Progenitor cell of endocrine pancreas (in vitro differentiated cells): Measurements from ENCODE around the gene SARS2. TPM values are rescaled to one million over a fixed set of nuclear protein-coding genes. Genes with fewer than 3 reads are reported as not detected.
A peak's percentile ranks its signal among the peaks of the same experiment; 100 is the strongest.

Experiments
- DNase-seq: peaks from one replicate; pipeline ENCODE4 v3.0.0; 2021; ENCODE audit warnings: low spot score; ENCODE audit not compliant: unreplicated experiment
- H3K27ac Mint-ChIP-seq: 2 replicates; pipeline ENCODE4 v1.8.0; 2021; ENCODE audit warnings: mild to moderate bottlenecking, moderate library complexity, mixed read lengths
- H3K27me3 Mint-ChIP-seq: 2 replicates; pipeline ENCODE4 v1.8.0; 2021; ENCODE audit warnings: mixed read lengths
- H3K36me3 Mint-ChIP-seq: 2 replicates; pipeline ENCODE4 v1.8.0; 2022; ENCODE audit warnings: mixed read lengths; ENCODE audit not compliant: insufficient read depth
- H3K4me1 Mint-ChIP-seq: 2 replicates; pipeline ENCODE4 v1.8.0; 2021; ENCODE audit warnings: low read depth, mixed read lengths
- H3K4me3 Mint-ChIP-seq: 2 replicates; pipeline ENCODE4 v1.8.0; 2021; ENCODE audit warnings: low read depth, mild to moderate bottlenecking, moderate library complexity, mixed read lengths
- H3K9me3 Mint-ChIP-seq: 2 replicates; pipeline ENCODE4 v1.8.0; 2021; ENCODE audit warnings: low read depth, mixed read lengths
- total RNA-seq: library from RNA; stranded (reverse); gene quantifications from 2 replicates; pipeline ENCODE4 v1.2.1, GENCODE V29; 2021
- TF ChIP-seq, protein P1 (sequence below): fragments of 200-600 bp; sonication (generic); IDR thresholded peaks from one replicate; pipeline ENCODE4 v1.5.0; 2021; ENCODE audit warnings: antibody characterized with exemption, mild to moderate bottlenecking; ENCODE audit not compliant: unreplicated experiment

Gene SARS2
- total RNA-seq, 1 donor from 2014 or later, result 68.2 TPM

GRCh38 chr19:38917921-38918491 lies 12.6 kb downstream of the SARS2 start:
- no peak for DNase-seq
- no peaks in the 10 kb centered on the region for H3K27me3 Mint-ChIP-seq
- H3K27ac Mint-ChIP-seq, result peak overlapping the region; percentile 77
- peaks cover 12% of the 10 kb centered on the region for H3K36me3 Mint-ChIP-seq
- H3K4me1 Mint-ChIP-seq, result no peaks in the 10 kb centered on the region
- TF ChIP-seq, protein P1, sequence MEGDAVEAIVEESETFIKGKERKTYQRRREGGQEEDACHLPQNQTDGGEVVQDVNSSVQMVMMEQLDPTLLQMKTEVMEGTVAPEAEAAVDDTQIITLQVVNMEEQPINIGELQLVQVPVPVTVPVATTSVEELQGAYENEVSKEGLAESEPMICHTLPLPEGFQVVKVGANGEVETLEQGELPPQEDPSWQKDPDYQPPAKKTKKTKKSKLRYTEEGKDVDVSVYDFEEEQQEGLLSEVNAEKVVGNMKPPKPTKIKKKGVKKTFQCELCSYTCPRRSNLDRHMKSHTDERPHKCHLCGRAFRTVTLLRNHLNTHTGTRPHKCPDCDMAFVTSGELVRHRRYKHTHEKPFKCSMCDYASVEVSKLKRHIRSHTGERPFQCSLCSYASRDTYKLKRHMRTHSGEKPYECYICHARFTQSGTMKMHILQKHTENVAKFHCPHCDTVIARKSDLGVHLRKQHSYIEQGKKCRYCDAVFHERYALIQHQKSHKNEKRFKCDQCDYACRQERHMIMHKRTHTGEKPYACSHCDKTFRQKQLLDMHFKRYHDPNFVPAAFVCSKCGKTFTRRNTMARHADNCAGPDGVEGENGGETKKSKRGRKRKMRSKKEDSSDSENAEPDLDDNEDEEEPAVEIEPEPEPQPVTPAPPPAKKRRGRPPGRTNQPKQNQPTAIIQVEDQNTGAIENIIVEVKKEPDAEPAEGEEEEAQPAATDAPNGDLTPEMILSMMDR, result peak; percentile 18
- H3K9me3 Mint-ChIP-seq, result no peaks in the 10 kb centered on the region
- H3K4me3 Mint-ChIP-seq, result no peak overlapping the region

DNA sequence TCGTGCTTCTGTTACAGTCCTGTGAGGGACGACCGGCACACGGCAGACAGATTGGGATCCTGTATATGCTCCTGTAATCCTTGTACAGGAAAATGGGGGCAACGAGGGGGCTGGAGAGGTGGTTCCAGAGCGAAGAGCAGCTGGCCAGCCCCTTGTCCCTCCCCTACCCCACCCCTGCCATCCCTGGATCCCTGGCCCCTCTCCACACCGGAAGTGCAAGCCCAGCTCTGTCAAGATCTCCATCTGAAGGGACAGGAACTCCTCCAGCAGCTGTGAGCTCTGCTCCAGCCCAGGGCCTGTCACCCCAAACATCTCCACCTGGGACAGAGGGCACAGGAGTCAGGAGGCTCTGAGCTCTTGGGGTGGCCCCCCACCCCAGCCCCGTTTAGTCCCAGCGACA lies 13.0 kb downstream of the SARS2 start:
- Mint-ChIP-seq H3K27me3 (peaks cover 2% of the 10 kb centered on the region), H3K4me3 (no peak overlapping the region), H3K9me3 (no peaks in the 10 kb centered on the region), H3K36me3 (peaks cover 11% of the 10 kb centered on the region), H3K27ac (no peak overlapping the region), H3K4me1 (no peaks in the 10 kb centered on the region)
- no peak for DNase-seq
- TF ChIP-seq, protein P1, result no peak

DNA sequence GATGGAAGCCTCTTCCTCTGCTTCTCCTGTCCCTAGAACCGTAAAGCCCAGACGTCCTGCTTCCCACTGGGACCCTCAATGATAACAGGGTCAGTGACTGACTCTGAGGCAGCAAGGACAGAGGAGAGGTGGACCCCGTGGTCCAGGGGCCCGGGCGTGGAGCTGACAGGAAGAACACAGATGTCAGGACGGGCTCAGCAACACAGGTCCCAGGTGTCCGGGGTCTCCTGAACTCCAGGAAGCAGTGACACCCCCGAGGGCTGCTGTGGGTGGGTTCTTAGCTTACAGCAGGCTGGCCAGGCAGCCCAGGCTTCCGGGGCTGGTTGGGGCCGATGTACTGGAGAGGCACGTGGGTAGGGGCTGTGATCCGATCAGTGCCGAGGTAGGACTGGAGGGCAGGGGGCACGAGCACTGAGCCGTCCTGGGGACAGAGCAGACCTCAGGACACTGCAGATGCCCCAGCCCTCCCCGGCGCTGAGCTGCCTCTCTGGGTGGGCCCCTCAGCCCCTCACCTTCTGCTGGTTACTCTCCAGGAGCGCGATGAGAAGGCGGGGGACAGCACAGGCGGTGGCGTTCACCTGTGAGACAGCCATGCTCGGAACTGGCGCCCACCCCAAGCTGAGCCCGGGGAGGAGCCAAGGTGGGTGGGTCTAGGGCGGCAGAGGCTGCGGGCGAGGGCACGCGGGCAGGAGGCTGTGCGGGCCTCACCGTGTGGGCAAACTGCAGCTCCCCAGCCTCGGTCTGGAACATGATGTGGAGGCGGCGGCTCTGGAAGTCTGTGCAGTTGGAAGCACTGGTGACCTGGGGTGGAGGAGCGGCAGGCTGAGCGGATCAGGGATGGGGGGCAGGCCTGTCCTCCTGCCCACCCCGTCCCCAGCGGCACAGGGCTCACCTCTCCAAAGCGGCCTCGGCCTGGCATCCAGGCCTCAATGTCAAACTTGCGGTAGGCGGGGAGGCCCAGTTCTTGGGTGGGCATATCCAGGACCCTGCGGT lies 14.9 kb downstream of the SARS2 start:
- H3K9me3 Mint-ChIP-seq, result no peaks in the 10 kb centered on the region
- H3K36me3 Mint-ChIP-seq, result peaks cover 2% of the 10 kb centered on the region
- TF ChIP-seq, protein P1, result no peak
- H3K4me1 Mint-ChIP-seq, result no peaks in the 10 kb centered on the region
- no peak overlapping the region for H3K4me3 Mint-ChIP-seq
- H3K27me3 Mint-ChIP-seq, result peaks cover 3% of the 10 kb centered on the region
- no peak for DNase-seq
- H3K27ac Mint-ChIP-seq, result no peak overlapping the region

- Mint-ChIP-seq H3K4me1 (no peaks in the 10 kb centered on the region), H3K27me3 (peaks cover 3% of the 10 kb centered on the region), H3K4me3 (no peak overlapping the region), H3K36me3 (peaks cover 2% of the 10 kb centered on the region), H3K27ac (no peak overlapping the region), H3K9me3 (no peaks in the 10 kb centered on the region)
- no peak for DNase-seq
- TF ChIP-seq, protein P1, result no peak
Measured at GRCh38 chr19:38913958-38914357, 16.6 kb downstream of the SARS2 start.

- DNase-seq, result no peak
- peaks cover 4% of the 10 kb centered on the region for H3K36me3 Mint-ChIP-seq
- no peak overlapping the region for H3K27ac Mint-ChIP-seq
- H3K4me3 Mint-ChIP-seq, result no peak overlapping the region
- TF ChIP-seq, protein P1, result no peak
- H3K9me3 Mint-ChIP-seq, result no peaks in the 10 kb centered on the region
- peaks cover 3% of the 10 kb centered on the region for H3K27me3 Mint-ChIP-seq
- H3K4me1 Mint-ChIP-seq, result no peaks in the 10 kb centered on the region
Measured at GRCh38 chr19:38912600-38913514, 17.7 kb downstream of the SARS2 start.
